DMS53 treated with DMSO at 0.1 percent for 48 hours (cell line): ENCODE data around the gene GDF7.

Experiments used
- DNase-seq: peaks from one replicate; lab custom pipeline; 2025; ENCODE audit not compliant: unreplicated experiment; lab: John Stamatoyannopoulos, UW

GDF7 gene

GRCh38 chr2:20672201-20672951 lies 5.4 kb downstream of the GDF7 start:
- no peak for DNase-seq

GRCh38 chr2:20673686-20674308 lies 6.9 kb downstream of the GDF7 start:
- DNase-seq, result no peak

- no peak for DNase-seq
These were observed 7.5 kb downstream of the GDF7 start for GRCh38 chr2:20674309-20674965.

- no peak for DNase-seq
These were observed 8.2 kb downstream of the GDF7 start for GRCh38 chr2:20674974-20675679.

GRCh38 chr2:20675701-20676352 lies 8.9 kb downstream of the GDF7 start:
- DNase-seq, result peak; percentile 17

GRCh38 chr2:20676353-20677215 lies 9.6 kb downstream of the GDF7 start:
- peak; percentile 18 for DNase-seq

- DNase-seq, result no peak
These were observed 10.5 kb downstream of the GDF7 start for GRCh38 chr2:20677301-20678085.

- DNase-seq, result no peak
These were observed 11.1 kb downstream of the GDF7 start for GRCh38 chr2:20678086-20678395.

- DNase-seq, result no peak
These were observed 11.8 kb downstream of the GDF7 start for GRCh38 chr2:20678780-20679179.

- DNase-seq, result no peak
These were observed 13.9 kb downstream of the GDF7 start for GRCh38 chr2:20680744-20681375.

GRCh38 chr2:20682167-20682920 lies 15.4 kb downstream of the GDF7 start:
- no peak for DNase-seq

GRCh38 chr2:20684581-20685063 lies 17.7 kb downstream of the GDF7 start:
- no peak for DNase-seq

- DNase-seq, result no peak
These were observed 20.4 kb downstream of the GDF7 start for GRCh38 chr2:20687260-20687832.

GRCh38 chr2:20689428-20690264 lies 22.7 kb downstream of the GDF7 start:
- DNase-seq, result no peak

GRCh38 chr2:20691076-20691734 lies 24.3 kb downstream of the GDF7 start:
- DNase-seq, result no peak

- DNase-seq, result no peak
These were observed 25.1 kb downstream of the GDF7 start for GRCh38 chr2:20692081-20692480.
